H1 (cell line): ENCODE results near the gene GOLGA2. TPM values are rescaled to one million over a fixed set of nuclear protein-coding genes. Genes with fewer than 3 reads are reported as not detected.

Experiments used
- CTCF ChIA-PET: fragments of 300-600 bp; sonication (Branson Sonifier 250); formaldehyde crosslinking; loops from one replicate; lab custom pipeline; 2021; ENCODE audit not compliant: partially characterized antibody; lab: Charles Lee
- POLR2A ChIA-PET: fragments of 300-600 bp; sonication (Branson Sonifier 250); formaldehyde crosslinking; loops from one replicate; lab custom pipeline; 2021; ENCODE audit warnings: inconsistent platforms; ENCODE audit not compliant: partially characterized antibody; lab: Charles Lee
- DNase-seq, 2 experiments: peaks; one replicate each; pipeline versions ENCODE4 v3.0.0 to v3.0.0-alpha.2; 2010 to 2022; ENCODE audit warnings: low spot score in 2 of 2, low read depth in 1 of 2, mixed read lengths in 1 of 2
- FAIRE-seq: peaks from 2 replicates; lab custom pipeline; 2011; peaks lifted over from hg19 to GRCh38; lab: Jason Lieb, UNC
- H2AFZ ChIP-seq: 2 replicates; pipeline ENCODE4 v1.8.1; 2012; ENCODE audit warnings: low read length, inconsistent platforms
- H2AK5ac ChIP-seq: 2 replicates; pipeline ENCODE4 v1.6.1; 2013; ENCODE audit warnings: low read depth, low read length
- H2BK120ac ChIP-seq: replicated peaks from 2 replicates; pipeline ENCODE3; 2013; ENCODE audit warnings: low read depth, low read length, inconsistent platforms
- H2BK12ac ChIP-seq: 2 replicates; pipeline ENCODE4 v1.6.1; 2013; ENCODE audit warnings: low read depth, low read length
- H2BK15ac ChIP-seq: 2 replicates; pipeline ENCODE4 v1.6.1; 2013; ENCODE audit warnings: low read length
- H2BK20ac ChIP-seq: 2 replicates; pipeline ENCODE4 v1.6.1; 2013; ENCODE audit warnings: low read length
- H2BK5ac ChIP-seq: 2 replicates; pipeline ENCODE4 v1.6.1; 2013; ENCODE audit warnings: low read depth, low read length
- H3K14ac ChIP-seq: 2 replicates; pipeline ENCODE4 v1.6.1; 2013; ENCODE audit warnings: inconsistent platforms; ENCODE audit not compliant: insufficient read length
- H3K18ac ChIP-seq: 2 replicates; pipeline ENCODE4 v1.6.1; 2013; ENCODE audit warnings: low read length; ENCODE audit errors: extremely low read depth
- H3K23ac ChIP-seq: 2 replicates; pipeline ENCODE4 v1.6.1; 2013; ENCODE audit warnings: inconsistent platforms; ENCODE audit not compliant: insufficient read length
- H3K23me2 ChIP-seq: 2 replicates; pipeline ENCODE4 v1.6.1; 2013; ENCODE audit warnings: low read depth, low read length
- H3K27ac ChIP-seq: 2 replicates; pipeline ENCODE4 v1.6.1; 2011; ENCODE audit warnings: low read depth, low read length, inconsistent platforms
- H3K27me3 ChIP-seq, 4 experiments: replicated peaks in 1 of 4; 1 replicate in 1 of 4; 2 replicates in 3 of 4; pipeline versions ENCODE4 v1.6.1 to v1.8.1; 2011 to 2013; ENCODE audit warnings: low read length in 3 of 4, mild to moderate bottlenecking in 3 of 4, inconsistent platforms in 2 of 4, mixed read lengths in 2 of 4, moderate library complexity in 1 of 4; ENCODE audit not compliant: control insufficient read depth in 3 of 4, insufficient read depth in 3 of 4; ENCODE audit errors: extremely low read depth in 1 of 4
- H3K36me3 ChIP-seq, 4 experiments: 2 replicates each; pipeline versions ENCODE4 v1.6.1 to v1.8.1; 2011 to 2013; ENCODE audit warnings: mild to moderate bottlenecking in 4 of 4, low read length in 3 of 4, moderate library complexity in 2 of 4, control low read depth in 1 of 4, inconsistent platforms in 1 of 4; ENCODE audit not compliant: insufficient read depth in 4 of 4, control insufficient read depth in 2 of 4
- H3K4ac ChIP-seq: replicated peaks from 2 replicates; pipeline ENCODE3; 2013; ENCODE audit warnings: low read length, low read depth, mixed read lengths, inconsistent platforms; ENCODE audit not compliant: insufficient read length
- H3K4me1 ChIP-seq, 4 experiments: replicated peaks in 1 of 4; 1 replicate in 1 of 4; 2 replicates in 3 of 4; pipeline versions ENCODE4 v1.6.1 to v1.8.1; 2011 to 2013; ENCODE audit warnings: low read length in 3 of 4, inconsistent platforms in 2 of 4, mixed read lengths in 1 of 4; ENCODE audit not compliant: insufficient read depth in 4 of 4, control insufficient read depth in 3 of 4
- H3K4me2 ChIP-seq, 2 experiments: 2 replicates each; pipeline versions ENCODE4 v1.6.1 to v1.8.1; 2011 to 2013; ENCODE audit warnings: low read depth in 2 of 2, low read length in 2 of 2, control low read depth in 1 of 2, inconsistent platforms in 1 of 2, mild to moderate bottlenecking in 1 of 2; ENCODE audit not compliant: insufficient read depth in 1 of 2
- H3K4me3 ChIP-seq, 4 experiments: fragments of 200-600, 300-600 bp in 1 of 4; sonication (generic), shearing (Covaris generic), sonication (Bioruptor Twin) in 1 of 4; 2 replicates each; pipeline versions ENCODE4 v1.5.1 to v1.8.1; 2011 to 2016; ENCODE audit warnings: low read length in 4 of 4, low read depth in 3 of 4, control low read depth in 2 of 4, inconsistent platforms in 2 of 4, mild to moderate bottlenecking in 2 of 4, mixed read lengths in 1 of 4, moderate library complexity in 1 of 4; ENCODE audit not compliant: insufficient read depth in 2 of 4; ENCODE audit errors: extremely low read depth in 1 of 4
- H3K56ac ChIP-seq: replicated peaks from 2 replicates; pipeline ENCODE3; 2013; ENCODE audit warnings: low read depth, mild to moderate bottlenecking, mixed read lengths, low read length, inconsistent platforms; ENCODE audit not compliant: insufficient read length
- H3K79me1 ChIP-seq: 2 replicates; pipeline ENCODE4 v1.6.1; 2013; ENCODE audit warnings: low read depth, low read length, control low read depth
- H3K79me2 ChIP-seq, 2 experiments: 2 replicates each; pipeline versions ENCODE4 v1.6.1 to v1.8.1; 2012 to 2013; ENCODE audit warnings: low read length in 2 of 2, mild to moderate bottlenecking in 2 of 2, inconsistent platforms in 1 of 2; ENCODE audit not compliant: insufficient read depth in 2 of 2, control insufficient read depth in 1 of 2
- H3K9ac ChIP-seq, 4 experiments: replicated peaks in 1 of 4; 1 replicate in 1 of 4; 2 replicates in 3 of 4; pipeline versions ENCODE4 v1.6.1 to v1.8.1; 2011 to 2013; ENCODE audit warnings: low read depth in 3 of 4, low read length in 3 of 4, control low read depth in 2 of 4, mild to moderate bottlenecking in 2 of 4, moderate library complexity in 2 of 4, inconsistent platforms in 1 of 4; ENCODE audit errors: extremely low read depth in 1 of 4
- H3K9me3 ChIP-seq, 2 experiments: 2 replicates each; pipeline versions ENCODE4 v1.6.1 to v1.8.1; 2012 to 2013; ENCODE audit warnings: mild to moderate bottlenecking in 2 of 2, moderate library complexity in 2 of 2, control low read depth in 1 of 2, inconsistent platforms in 1 of 2, low read depth in 1 of 2, low read length in 1 of 2, mixed read lengths in 1 of 2; ENCODE audit not compliant: insufficient read depth in 2 of 2
- H4K20me1 ChIP-seq, 2 experiments: replicated peaks in 1 of 2; 2 replicates each; pipeline versions ENCODE3 to v1.8.1; 2011 to 2013; ENCODE audit warnings: inconsistent platforms in 2 of 2, low read length in 2 of 2, mild to moderate bottlenecking in 1 of 2; ENCODE audit not compliant: insufficient read depth in 2 of 2, control insufficient read depth in 1 of 2
- H4K5ac ChIP-seq: 2 replicates; pipeline ENCODE4 v1.6.1; 2013; ENCODE audit warnings: low read length, low read depth, mixed read lengths, inconsistent platforms; ENCODE audit not compliant: insufficient read length
- H4K8ac ChIP-seq: 2 replicates; pipeline ENCODE4 v1.8.0; 2013; ENCODE audit warnings: mild to moderate bottlenecking, moderate library complexity, low read length, inconsistent platforms; ENCODE audit not compliant: insufficient read depth; ENCODE audit errors: extremely low read depth
- H4K91ac ChIP-seq: replicated peaks from 2 replicates; pipeline ENCODE3; 2013; ENCODE audit warnings: low read length, mixed read lengths, inconsistent platforms; ENCODE audit not compliant: insufficient read length
- JUN ChIP-seq: IDR thresholded peaks from 2 replicates; pipeline ENCODE4 v1.6.1; 2011; ENCODE audit warnings: low read depth, mild to moderate bottlenecking, improper control_type of control experiment, low read length
- POLR2AphosphoS5 ChIP-seq: IDR thresholded peaks from 2 replicates; pipeline ENCODE4 v1.6.1; 2011; ENCODE audit warnings: low read depth, low read length
- SRF ChIP-seq: IDR thresholded peaks from 2 replicates; pipeline ENCODE4 v1.6.1; 2011; ENCODE audit warnings: mild to moderate bottlenecking, low read depth, low read length, moderate library complexity
- WGBS, 2 experiments: shearing (Covaris generic) in 1 of 2; methylation state at CpG; one replicate each; pipeline versions ENCODE4 v1.1.6 to v1.1.7; 2013 to 2015; ENCODE audit warnings: low lambda C conversion rate in 2 of 2, mixed read lengths in 2 of 2, inconsistent platforms in 1 of 2, low coverage in 1 of 2, missing lambda C conversion rate in 1 of 2; ENCODE audit not compliant: insufficient replicate concordance in 2 of 2, insufficient coverage in 1 of 2, insufficient read length in 1 of 2; ENCODE audit errors: extremely low coverage in 1 of 2, missing lambda C conversion rate in 1 of 2; 5-methylcytosine and 5-hydroxymethylcytosine counted together
- polyA plus RNA-seq, 7 experiments: library from polyadenylated mRNA; depleted of rRNA in 3 of 7; stranded (reverse) in 5 of 7; unstranded in 2 of 7; fragments of >200 nt in 5 of 7; fragments of 200-250 nt in 2 of 7; gene quantifications; 1 replicate in 5 of 7; 2 replicates in 1 of 7; 4 replicates in 1 of 7; pipeline versions ENCODE4 v1.2.1 to v1.2.3, GENCODE V29; 2011 to 2013; ENCODE audit warnings: missing spikeins in 2 of 7, mixed read lengths in 2 of 7
- total RNA-seq: library from RNA; stranded (reverse); fragmentation: NEBNext Ultra II Directional; extraction: Animal tissue kit (Norgen Biotek cat#: 25700); gene quantifications from 2 replicates; pipeline ENCODE4 v1.2.1, GENCODE V29; 2021

The GOLGA2 gene
- total and polyA plus RNA-seq, 2 of the 8 experiments (the other 6 are each of a cell fraction or from before 2014, with no cell fraction given) = 13.1 to 43.6 TPM

GRCh38 chr9:128257086-128257825 lies 18.6 kb downstream of the GOLGA2 start:
- Histone ChIP-seq H3K4me2 (no peak overlapping the region), H3K9me3 (no peaks in the 10 kb centered on the region), H3K79me2 (peaks cover 0 to 1% of the 10 kb centered on the region in 2 experiments; a peak in 1 of 4 replicates), H3K18ac (no peak overlapping the region), H2BK120ac (no peak overlapping the region), H2BK5ac (no peak overlapping the region), H2BK15ac (no peak overlapping the region), H3K27ac (no peak overlapping the region), H2AK5ac (no peak overlapping the region), H3K23me2 (no peaks in the 10 kb centered on the region), H3K27me3 (no peaks in the 10 kb centered on the region), H4K91ac (no peak overlapping the region), H2BK20ac (no peak overlapping the region), H4K5ac (no peak overlapping the region), H3K14ac (no peak overlapping the region), H3K36me3 (peaks cover 4 to 32% (median 18%) of the 10 kb centered on the region in 4 experiments; a peak in 6 of 8 replicates), H2AFZ (no peak overlapping the region), H3K79me1 (peaks cover 1% of the 10 kb centered on the region; the same call in 1 of the 2 replicates), H3K4me1 (peaks cover 0 to 3% (median 2%) of the 10 kb centered on the region in 4 experiments; a peak in 3 of 7 replicates), H3K9ac (no peak overlapping the region), H4K20me1 (peaks cover 8 to 17% of the 10 kb centered on the region in 2 experiments), H2BK12ac (no peak overlapping the region), H4K8ac (peak overlapping the region; percentile 35; the same call in 1 of the 2 replicates), H3K56ac (no peak overlapping the region), H3K4ac (no peak overlapping the region), H3K23ac (no peak overlapping the region), H3K4me3 (no peak overlapping the region)
- POLR2A ChIA-PET = interaction anchor here (0.6 to 1.6 kb wide), 3 partner anchors 11 to 50 kb away, joined by 3 read pairs; no protein-coding TSS in a partner anchor
- FAIRE-seq (no peak), DNase-seq (no peak)
- whole genome bisulfite sequencing, 2 experiments = 91% methylated on average over 21 of the region's 23 CpGs; no CpG with 5 or more reads in 1 of the 2 experiments
- CTCF ChIA-PET = interaction anchor here (0.6 to 7.9 kb wide), 9 partner anchors 8 to 141 kb away, joined by 3 to 58 read pairs (median 4); no protein-coding TSS in a partner anchor
- TF ChIP-seq JUN (no peak), SRF (no peak), POLR2AphosphoS5 (peak; percentile 54; the same call in 1 of the 2 replicates)
